Thyroid gland (tissue), 4 donors: Measurements from ENCODE around the gene NPHP4. TPM values are rescaled to one million over a fixed set of nuclear protein-coding genes. Genes with fewer than 3 reads are reported as not detected.

Experiments
- DNase-seq, 2 donors: peaks; one replicate each; pipeline ENCODE4 v3.0.0-alpha.2; 2019
- H3K27ac ChIP-seq, 3 donors: fragments of 200-600 bp; sonication (generic); 1 replicate in 2 of 3; 2 replicates in 1 of 3; pipeline ENCODE4 v1.5.1; 2016 to 2019; ENCODE audit warnings: mild to moderate bottlenecking in 1 of 3, moderate library complexity in 1 of 3
- H3K27me3 ChIP-seq: fragments of 200-600 bp; sonication (generic); one replicate; pipeline ENCODE4 v1.5.1; 2019
- H3K36me3 ChIP-seq, 2 donors: fragments of 200-600 bp; sonication (generic); one replicate each; pipeline ENCODE4 v1.5.1; 2016 to 2019
- H3K4me1 ChIP-seq, 2 donors: fragments of 200-600 bp; sonication (generic); one replicate each; pipeline ENCODE4 v1.5.1; 2017 to 2019
- H3K4me3 ChIP-seq, 3 donors: fragments of 200-600 bp; sonication (generic); replicated peaks in 1 of 3; 1 replicate in 2 of 3; 2 replicates in 1 of 3; pipeline ENCODE4 v1.5.1; 2016; ENCODE audit warnings: mild to moderate bottlenecking in 1 of 3
- H3K9me3 ChIP-seq: fragments of 200-600 bp; sonication (generic); one replicate; pipeline ENCODE4 v1.5.1; 2017
- POLR2A ChIP-seq, 2 donors: fragments of 450-650 bp; IDR thresholded peaks; one replicate each; pipeline ENCODE4 v1.6.1; 2017; ENCODE audit warnings: antibody characterized with exemption in 2 of 2, mild to moderate bottlenecking in 2 of 2, moderate library complexity in 1 of 2
- WGBS, 2 donors: methylation state at CpG; one replicate each; pipeline ENCODE4 v1.1.5; 2017; 5-methylcytosine and 5-hydroxymethylcytosine counted together
- intact Hi-C: fragments of 100-400 bp; cut with DNase I; formaldehyde crosslinking; loops from one replicate; pipeline ENCODE4 v1.15.1; 2023
- total RNA-seq, 4 donors: library from RNA; depleted of rRNA; stranded (reverse); fragments of >200 nt; gene quantifications; one replicate each; pipeline ENCODE4 v1.2.3, GENCODE V29; 2016
- TF ChIP-seq, protein P1 (sequence below), 6 experiments: fragments of 200-600 bp in 3 of 6; fragments of 450-650 bp in 3 of 6; sonication (generic) in 3 of 6; IDR thresholded peaks; one replicate each; pipeline ENCODE4 v1.5.1; 2016 to 2019; ENCODE audit warnings: antibody characterized with exemption in 6 of 6, mild to moderate bottlenecking in 2 of 6, inconsistent platforms in 1 of 6, moderate library complexity in 1 of 6

The NPHP4 gene
- total RNA-seq, 4 donors from 2014 or later, result 24.3 to 48.3 (median 30.4) TPM

GRCh38 chr1:5843521-5844096 is 148.6 kb downstream of the NPHP4 start:
- Histone ChIP-seq H3K4me1 (no peaks in the 10 kb centered on the region), H3K27ac (no peak overlapping the region), H3K27me3 (no peaks in the 10 kb centered on the region), H3K9me3 (no peaks in the 10 kb centered on the region), H3K36me3 (no peaks in the 10 kb centered on the region), H3K4me3 (no peak overlapping the region)
- TF ChIP-seq POLR2A (IDR thresholded peaks at IDR 0.05), result no peak
- TF ChIP-seq, protein P1, sequence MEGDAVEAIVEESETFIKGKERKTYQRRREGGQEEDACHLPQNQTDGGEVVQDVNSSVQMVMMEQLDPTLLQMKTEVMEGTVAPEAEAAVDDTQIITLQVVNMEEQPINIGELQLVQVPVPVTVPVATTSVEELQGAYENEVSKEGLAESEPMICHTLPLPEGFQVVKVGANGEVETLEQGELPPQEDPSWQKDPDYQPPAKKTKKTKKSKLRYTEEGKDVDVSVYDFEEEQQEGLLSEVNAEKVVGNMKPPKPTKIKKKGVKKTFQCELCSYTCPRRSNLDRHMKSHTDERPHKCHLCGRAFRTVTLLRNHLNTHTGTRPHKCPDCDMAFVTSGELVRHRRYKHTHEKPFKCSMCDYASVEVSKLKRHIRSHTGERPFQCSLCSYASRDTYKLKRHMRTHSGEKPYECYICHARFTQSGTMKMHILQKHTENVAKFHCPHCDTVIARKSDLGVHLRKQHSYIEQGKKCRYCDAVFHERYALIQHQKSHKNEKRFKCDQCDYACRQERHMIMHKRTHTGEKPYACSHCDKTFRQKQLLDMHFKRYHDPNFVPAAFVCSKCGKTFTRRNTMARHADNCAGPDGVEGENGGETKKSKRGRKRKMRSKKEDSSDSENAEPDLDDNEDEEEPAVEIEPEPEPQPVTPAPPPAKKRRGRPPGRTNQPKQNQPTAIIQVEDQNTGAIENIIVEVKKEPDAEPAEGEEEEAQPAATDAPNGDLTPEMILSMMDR (IDR thresholded peaks at IDR 0.05), result no peak
- no peak for DNase-seq
- intact Hi-C loops, result no loop called here
- WGBS, 2 donors, result 60 to 67% methylated on average over 9 to 11 of the region's 13 CpGs

DNA sequence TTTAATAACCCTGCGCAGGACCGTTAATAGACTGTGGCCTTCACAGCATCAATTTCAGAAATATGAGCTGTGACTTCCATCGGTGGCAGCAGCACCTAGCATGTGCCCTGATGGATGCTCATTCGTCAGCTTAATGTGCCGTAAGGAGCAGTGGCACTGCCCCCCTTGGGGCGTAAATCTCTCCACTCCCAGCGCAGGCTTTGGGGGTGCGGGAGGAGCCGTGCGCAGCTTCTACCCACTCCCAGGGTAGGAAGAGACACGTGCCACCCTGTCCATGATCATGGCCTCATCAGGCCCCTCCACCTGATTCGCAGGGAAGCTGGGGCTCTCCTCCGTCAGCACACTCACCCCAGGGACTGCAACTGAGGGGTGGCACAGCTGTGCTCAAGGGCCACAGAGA is 149.5 kb downstream of the NPHP4 start:
- Histone ChIP-seq H3K4me3 (no peak overlapping the region), H3K27me3 (no peaks in the 10 kb centered on the region), H3K9me3 (no peaks in the 10 kb centered on the region), H3K36me3 (no peaks in the 10 kb centered on the region), H3K27ac (no peak overlapping the region), H3K4me1 (no peaks in the 10 kb centered on the region)
- TF ChIP-seq POLR2A (IDR thresholded peaks at IDR 0.05), result no peak
- TF ChIP-seq, protein P1 (IDR thresholded peaks at IDR 0.05), result no peak
- DNase-seq, result no peak
- 79 to 85% methylated on average over 9 to 12 of the region's 13 CpGs for WGBS, 2 donors
- intact Hi-C loops, result no loop called here

GRCh38 chr1:5840551-5841001 is 151.6 kb downstream of the NPHP4 start:
- H3K9me3 ChIP-seq, result no peaks in the 10 kb centered on the region
- 86 to 88% methylated on average over 7 to 14 of the region's 16 CpGs for WGBS, 2 donors
- intact Hi-C loops, result no loop called here
- H3K36me3 ChIP-seq, result no peaks in the 10 kb centered on the region
- H3K27ac ChIP-seq, result no peak overlapping the region
- H3K4me1 ChIP-seq, result no peaks in the 10 kb centered on the region
- no peak for DNase-seq
- no peak overlapping the region for H3K4me3 ChIP-seq
- no peak for TF ChIP-seq POLR2A (IDR thresholded peaks at IDR 0.05)
- TF ChIP-seq, protein P1 (IDR thresholded peaks at IDR 0.05), result no peak
- H3K27me3 ChIP-seq, result no peaks in the 10 kb centered on the region

GRCh38 chr1:5839881-5840550 is 152.2 kb downstream of the NPHP4 start:
- H3K36me3 ChIP-seq, result no peaks in the 10 kb centered on the region
- 81% methylated on average over 6 to 10 of the region's 11 CpGs for WGBS, 2 donors
- DNase-seq, result no peak
- H3K4me3 ChIP-seq, result no peak overlapping the region
- no peaks in the 10 kb centered on the region for H3K4me1 ChIP-seq
- H3K27ac ChIP-seq, result no peak overlapping the region
- H3K9me3 ChIP-seq, result no peaks in the 10 kb centered on the region
- intact Hi-C loops, result no loop called here
- no peaks in the 10 kb centered on the region for H3K27me3 ChIP-seq
- TF ChIP-seq POLR2A (IDR thresholded peaks at IDR 0.05), result no peak
- TF ChIP-seq, protein P1 (IDR thresholded peaks at IDR 0.05), result no peak

GRCh38 chr1:5839161-5839880 is 152.9 kb downstream of the NPHP4 start:
- Histone ChIP-seq H3K27me3 (no peaks in the 10 kb centered on the region), H3K36me3 (no peaks in the 10 kb centered on the region), H3K9me3 (no peaks in the 10 kb centered on the region), H3K4me3 (no peak overlapping the region), H3K4me1 (no peaks in the 10 kb centered on the region), H3K27ac (no peak overlapping the region)
- intact Hi-C loops, result no loop called here
- TF ChIP-seq POLR2A (IDR thresholded peaks at IDR 0.05), result no peak
- TF ChIP-seq, protein P1 (IDR thresholded peaks at IDR 0.05), result no peak
- no peak for DNase-seq
- WGBS, 2 donors, result 75 to 86% methylated on average over 6 of the region's 6 CpGs
